Raji (cell line): ENCODE results near the gene TMC6.

ENCODE experiments used
- POLR2A ChIP-seq: IDR thresholded peaks from 2 replicates; pipeline ENCODE4 v1.6.1; 2011; ENCODE audit warnings: low read depth, low read length, control low read depth; ENCODE audit not compliant: insufficient read depth

Gene TMC6

GRCh38 chr17:78111727-78112517 lies 16.6 kb downstream of the TMC6 start:
- no peak for TF ChIP-seq POLR2A

- TF ChIP-seq POLR2A, result no peak
These were observed 17.4 kb downstream of the TMC6 start for GRCh38 chr17:78111016-78111726.

GRCh38 chr17:78110363-78111015 lies 18.1 kb downstream of the TMC6 start:
- no peak for TF ChIP-seq POLR2A

GRCh38 chr17:78109489-78109761 lies 19.1 kb downstream of the TMC6 start:
- TF ChIP-seq POLR2A, result no peak

- TF ChIP-seq POLR2A, result no peak
These were observed 19.6 kb downstream of the TMC6 start for GRCh38 chr17:78108726-78109488.

- TF ChIP-seq POLR2A, result no peak
These were observed 20.4 kb downstream of the TMC6 start for GRCh38 chr17:78107976-78108725.

GRCh38 chr17:78107457-78107856 lies 21.1 kb downstream of the TMC6 start:
- no peak for TF ChIP-seq POLR2A

GRCh38 chr17:78106211-78106610 lies 22.3 kb downstream of the TMC6 start:
- no peak for TF ChIP-seq POLR2A

GRCh38 chr17:78105551-78105950 lies 23.0 kb downstream of the TMC6 start:
- no peak for TF ChIP-seq POLR2A

- TF ChIP-seq POLR2A, result no peak
These were observed 23.5 kb downstream of the TMC6 start for GRCh38 chr17:78105101-78105500.

- TF ChIP-seq POLR2A, result no peak
These were observed 24.0 kb downstream of the TMC6 start for GRCh38 chr17:78104540-78104941.

GRCh38 chr17:78103311-78103710 lies 25.2 kb downstream of the TMC6 start:
- no peak for TF ChIP-seq POLR2A

- no peak for TF ChIP-seq POLR2A
These were observed 27.0 kb downstream of the TMC6 start for GRCh38 chr17:78101542-78101941.

- no peak for TF ChIP-seq POLR2A
These were observed 27.4 kb downstream of the TMC6 start for GRCh38 chr17:78101112-78101511.

GRCh38 chr17:78096093-78096492 lies 32.5 kb downstream of the TMC6 start:
- TF ChIP-seq POLR2A, result no peak
